OCI-LY7 (cell line): ENCODE data around the gene OGFR.

Source experiments
- CTCF ChIP-seq: fragments of 200-600 bp; sonication (generic); conservative IDR thresholded peaks from 2 replicates; pipeline ENCODE4 v1.5.1; 2014; ENCODE audit warnings: mild to moderate bottlenecking, antibody characterized with exemption, low read length, moderate library complexity, mixed read lengths
- EZH2phosphoT487 ChIP-seq: fragments of 200-600 bp; sonication (generic); IDR thresholded peaks from 2 replicates; pipeline ENCODE4 v1.6.1; 2018; ENCODE audit warnings: low read depth, borderline replicate concordance, mild to moderate bottlenecking, mixed run types, antibody characterized with exemption, low read length, moderate library complexity, mixed read lengths

GRCh38 chr20:62834967-62835730, 30.5 kb downstream of the OGFR start:
- TF ChIP-seq CTCF: no peak
- TF ChIP-seq EZH2phosphoT487: no peak
